Measurements from ENCODE around the gene BAG5. TPM values are rescaled to one million over a fixed set of nuclear protein-coding genes. Genes with fewer than 3 reads are reported as not detected.

The BAG5 gene
- total and polyA plus RNA-seq, 4 donors: 9.2 to 30.8 (median 22.6) TPM

DNA sequence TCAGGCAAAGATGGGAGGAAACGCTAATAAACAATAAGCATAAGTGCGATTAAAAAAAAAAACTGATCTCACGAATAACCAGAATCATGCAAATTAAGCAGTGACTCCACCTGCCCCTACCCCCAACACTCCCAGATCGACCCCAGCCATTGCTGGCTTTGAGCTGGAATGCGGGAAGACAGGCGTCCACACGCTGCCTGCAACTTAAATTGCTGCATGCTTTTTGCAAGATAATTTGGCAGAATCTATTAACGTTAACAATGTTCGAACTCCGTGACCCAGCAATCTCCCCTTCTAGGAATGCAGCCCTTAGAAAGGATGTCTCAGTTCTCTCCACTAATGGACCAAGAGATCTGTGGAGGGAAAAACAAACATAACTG, 38.9 kb downstream of the BAG5 start:
- H3K27ac ChIP-seq (ENCODE audit: low read depth in 1 of 2, low read length in 2 of 2): no peak overlapping the region
- WGBS, 2 donors: 77% methylated on average over 10 of the region's 10 CpGs
- intact Hi-C loops (cut with DNase I): no loop called here
- no peaks in the 10 kb centered on the region for H3K4me1 ChIP-seq (ENCODE audit: control insufficient read depth in 1 of 2, insufficient read depth in 2 of 2, low read length in 2 of 2)
- no peaks in the 10 kb centered on the region for H3K9me3 ChIP-seq (ENCODE audit: control insufficient read depth, low read length)
- no peak for ATAC-seq (ENCODE audit: low FRiP score)
- DNase-seq: no peak
- H3K36me3 ChIP-seq (ENCODE audit: control insufficient read depth in 1 of 2, insufficient read depth in 2 of 2, low read length in 1 of 2): no peaks in the 10 kb centered on the region
- no peaks in the 10 kb centered on the region for H3K27me3 ChIP-seq (ENCODE audit: control insufficient read depth in 1 of 2, insufficient read depth in 2 of 2, low read length in 1 of 2)
- no peak overlapping the region for H3K4me3 ChIP-seq (ENCODE audit: low read length in 2 of 2)

DNA sequence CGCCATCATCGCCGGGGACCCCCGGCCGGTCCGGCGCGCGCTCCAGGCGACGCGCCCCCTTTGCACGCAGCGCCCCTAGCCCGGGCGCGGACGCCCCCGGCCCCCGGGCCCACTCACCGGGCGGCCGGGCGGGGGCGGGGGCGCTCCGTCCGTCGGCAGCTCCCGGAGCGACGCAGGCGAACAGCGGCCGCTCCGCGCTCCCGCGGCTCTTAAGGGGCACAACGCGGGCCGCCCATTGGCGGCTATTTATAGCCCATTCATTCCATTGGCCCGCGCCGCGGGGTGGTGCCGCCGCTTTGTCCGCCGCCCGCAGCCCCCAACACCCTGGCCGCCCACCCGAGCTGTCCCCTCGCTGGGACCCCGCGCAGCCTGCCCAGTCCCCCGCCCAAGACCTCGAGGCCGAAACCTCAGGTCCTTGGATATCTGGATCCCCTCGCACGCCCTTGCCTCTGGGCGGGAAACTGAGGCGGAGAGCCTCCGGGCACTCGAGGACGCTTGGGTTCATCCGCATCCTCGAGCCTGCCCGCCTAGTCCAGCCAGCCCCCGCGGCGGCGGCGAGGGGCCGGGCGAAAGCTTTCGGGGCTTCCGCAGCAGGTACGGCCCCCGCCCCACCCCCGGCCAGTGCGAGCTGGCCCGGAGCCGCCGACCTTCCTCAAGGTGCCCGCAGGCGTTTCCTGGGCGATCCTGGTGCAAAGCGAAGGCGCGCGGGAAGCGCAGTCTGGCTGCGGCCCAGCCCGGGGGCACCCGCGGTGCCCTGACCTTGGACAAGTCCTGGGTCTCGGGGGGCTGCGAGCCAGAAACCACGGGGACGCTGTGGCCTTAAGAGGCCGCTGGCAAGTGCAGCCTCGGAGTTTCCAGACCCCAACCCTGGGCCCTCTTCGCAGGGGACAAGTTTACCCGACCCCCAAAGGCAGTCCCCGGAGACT, 39.5 kb downstream of the BAG5 start, which contains the start of gene CKB:
Gene CKB (minus strand): TSS at position 182 of the 926 bp plus-strand sequence. CDS start 337 bp downstream, outside the sequence.
- Histone ChIP-seq H3K36me3 (ENCODE audit: control insufficient read depth in 1 of 2, insufficient read depth in 2 of 2, low read length in 1 of 2) (no peaks in the 10 kb centered on the region), H3K27ac (ENCODE audit: low read depth in 1 of 2, low read length in 2 of 2) (peak within 1 kb of the TSS in 1 of 2 donors; percentile 43), H3K9me3 (ENCODE audit: control insufficient read depth, low read length) (no peaks in the 10 kb centered on the region), H3K27me3 (ENCODE audit: control insufficient read depth in 1 of 2, insufficient read depth in 2 of 2, low read length in 1 of 2) (no peaks in the 10 kb centered on the region), H3K4me1 (ENCODE audit: control insufficient read depth in 1 of 2, insufficient read depth in 2 of 2, low read length in 2 of 2) (no peaks in the 10 kb centered on the region), H3K4me3 (ENCODE audit: low read length in 2 of 2) (peak within 1 kb of the TSS; percentile 2 to 12)
- intact Hi-C loops (cut with DNase I): no loop called here
- ATAC-seq (ENCODE audit: low FRiP score): no peak
- DNase-seq: peak; percentile 58 to 92
- 11 to 16% methylated on average over 62 to 107 of the region's 107 CpGs for WGBS, 2 donors

DNA sequence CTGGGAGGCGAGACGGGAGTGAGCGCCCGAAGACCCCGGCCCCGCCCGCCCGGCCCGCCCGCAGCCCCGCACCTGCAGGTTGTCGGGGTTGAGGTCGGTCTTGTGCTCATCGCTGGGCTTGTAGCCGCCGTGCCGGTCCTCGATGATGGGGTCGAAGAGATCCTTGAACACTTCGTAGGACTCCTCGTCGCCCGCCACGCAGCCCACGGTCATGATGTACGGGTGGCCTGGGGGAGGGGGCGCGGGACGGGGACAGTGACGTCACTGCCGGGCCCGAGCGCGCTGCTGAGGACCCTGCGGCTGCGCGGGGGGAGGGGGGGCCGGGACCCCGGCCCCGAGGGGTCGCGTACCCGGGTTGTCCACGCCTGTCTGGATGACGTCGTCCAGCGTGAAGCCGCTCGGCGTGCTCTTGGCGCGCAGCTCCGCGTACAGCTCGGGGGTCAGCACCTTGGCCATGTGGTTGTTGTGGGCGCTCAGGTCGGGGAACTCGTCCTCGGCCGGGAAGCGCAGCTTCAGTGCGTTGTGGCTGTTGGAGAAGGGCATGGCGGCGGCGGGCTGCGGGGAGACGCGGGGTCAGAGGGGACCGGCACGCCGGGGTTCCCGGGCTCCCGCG, 40.4 kb downstream of the BAG5 start:
- intact Hi-C loops (cut with DNase I): no loop called here

DNA sequence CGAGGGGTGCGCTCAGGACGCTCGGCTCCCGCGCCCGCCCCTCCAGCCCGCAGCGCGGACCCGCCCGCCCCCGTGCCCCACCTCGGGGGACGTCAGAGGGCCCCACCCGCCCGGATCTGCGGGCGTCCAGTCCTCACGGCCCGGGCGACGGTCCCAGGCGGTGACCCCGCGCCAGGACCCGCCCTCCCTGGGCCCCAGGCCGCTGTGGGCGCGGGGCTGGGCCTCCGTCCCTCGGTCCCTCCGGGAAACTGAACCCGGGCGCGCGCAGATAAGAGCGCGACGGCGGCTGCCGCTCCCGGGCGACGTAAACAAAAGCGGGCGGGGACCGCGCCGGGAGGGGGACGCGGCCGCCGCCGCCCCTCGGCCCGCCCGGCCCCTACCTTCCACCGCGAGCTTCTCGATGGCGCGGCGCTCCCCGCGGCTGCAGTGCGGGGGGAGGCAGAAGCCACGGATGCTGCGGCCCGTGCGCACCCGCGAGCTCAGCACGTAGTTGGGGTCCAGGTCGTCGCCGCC, 41.0 kb downstream of the BAG5 start:
- WGBS, 2 donors: 1 to 2% methylated on average over 42 to 77 of the region's 77 CpGs
- H3K4me1 ChIP-seq (ENCODE audit: control insufficient read depth in 1 of 2, insufficient read depth in 2 of 2, low read length in 2 of 2): no peaks in the 10 kb centered on the region
- H3K4me3 ChIP-seq (ENCODE audit: low read length in 2 of 2): peak overlapping the region; percentile 2 to 12
- H3K27ac ChIP-seq (ENCODE audit: low read depth in 1 of 2, low read length in 2 of 2): peak overlapping the region in 1 of 2 donors; percentile 43
- no peaks in the 10 kb centered on the region for H3K9me3 ChIP-seq (ENCODE audit: control insufficient read depth, low read length)
- intact Hi-C loops (cut with DNase I): no loop called here
- H3K36me3 ChIP-seq (ENCODE audit: control insufficient read depth in 1 of 2, insufficient read depth in 2 of 2, low read length in 1 of 2): no peaks in the 10 kb centered on the region
- H3K27me3 ChIP-seq (ENCODE audit: control insufficient read depth in 1 of 2, insufficient read depth in 2 of 2, low read length in 1 of 2): no peaks in the 10 kb centered on the region
- DNase-seq (peak in 1 of 2 donors; percentile 50), ATAC-seq (ENCODE audit: low FRiP score) (peak; percentile 73)

More for the DNA sequence above, 40.4 kb downstream of the BAG5 start:
- Histone ChIP-seq H3K4me3 (ENCODE audit: low read length in 2 of 2) (peak overlapping the region; percentile 2 to 12), H3K4me1 (ENCODE audit: control insufficient read depth in 1 of 2, insufficient read depth in 2 of 2, low read length in 2 of 2) (no peaks in the 10 kb centered on the region), H3K9me3 (ENCODE audit: control insufficient read depth, low read length) (no peaks in the 10 kb centered on the region), H3K36me3 (ENCODE audit: control insufficient read depth in 1 of 2, insufficient read depth in 2 of 2, low read length in 1 of 2) (no peaks in the 10 kb centered on the region), H3K27ac (ENCODE audit: low read depth in 1 of 2, low read length in 2 of 2) (peak overlapping the region in 1 of 2 donors; percentile 43), H3K27me3 (ENCODE audit: control insufficient read depth in 1 of 2, insufficient read depth in 2 of 2, low read length in 1 of 2) (no peaks in the 10 kb centered on the region)
- ATAC-seq (ENCODE audit: low FRiP score): no peak
- 0 to 1% methylated on average over 50 to 74 of the region's 74 CpGs for WGBS, 2 donors
- peak; percentile 62 to 85 for DNase-seq

DNA sequence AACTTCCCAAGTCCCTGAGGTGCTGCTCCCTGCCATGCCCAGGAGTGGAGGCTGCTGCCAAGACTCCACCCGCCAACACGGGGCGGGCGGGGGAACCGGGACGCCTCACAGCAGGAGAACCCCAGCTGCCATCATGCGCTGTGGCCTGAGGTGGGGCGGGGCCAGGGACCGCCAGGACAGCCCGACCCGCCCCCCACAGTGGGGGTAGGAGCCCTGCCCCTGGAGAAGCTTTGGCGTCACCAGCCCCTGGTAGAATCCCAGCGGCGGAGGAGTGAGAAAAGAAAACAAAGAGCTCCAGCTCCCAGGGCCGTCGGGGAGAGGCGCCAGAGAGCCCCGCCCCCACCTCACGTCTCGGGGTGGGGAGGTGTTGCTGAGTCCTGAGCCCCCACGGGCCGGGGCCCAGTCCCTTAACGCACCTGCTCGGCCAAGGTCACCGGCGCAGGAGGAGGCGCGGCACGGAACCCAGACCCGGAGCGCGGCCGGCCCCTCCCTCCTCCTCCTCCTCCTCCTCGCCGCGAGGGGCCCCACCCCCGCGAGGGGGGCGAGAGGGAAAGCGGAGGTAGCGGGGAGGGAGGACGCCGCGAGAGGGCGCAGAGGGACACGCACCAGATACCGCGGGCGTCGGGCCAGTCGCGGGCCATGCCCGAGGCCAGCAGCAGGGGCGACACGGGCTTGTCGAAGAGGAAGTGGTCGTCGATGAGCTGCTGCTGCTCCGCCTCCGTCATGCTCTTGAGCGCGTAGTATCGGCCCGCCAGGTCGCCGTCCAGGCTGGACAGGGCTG, 41.6 kb downstream of the BAG5 start:
- DNase-seq: peak; percentile 82 to 93
- intact Hi-C loops (cut with DNase I): no loop called here
- Histone ChIP-seq H3K4me1 (ENCODE audit: control insufficient read depth in 1 of 2, insufficient read depth in 2 of 2, low read length in 2 of 2) (no peaks in the 10 kb centered on the region), H3K36me3 (ENCODE audit: control insufficient read depth in 1 of 2, insufficient read depth in 2 of 2, low read length in 1 of 2) (no peaks in the 10 kb centered on the region), H3K27me3 (ENCODE audit: control insufficient read depth in 1 of 2, insufficient read depth in 2 of 2, low read length in 1 of 2) (no peaks in the 10 kb centered on the region), H3K4me3 (ENCODE audit: low read length in 2 of 2) (peak overlapping the region; percentile 9 to 12), H3K27ac (ENCODE audit: low read depth in 1 of 2, low read length in 2 of 2) (no peak overlapping the region), H3K9me3 (ENCODE audit: control insufficient read depth, low read length) (no peaks in the 10 kb centered on the region)
- ATAC-seq (ENCODE audit: low FRiP score): peak; percentile 70
- 1% methylated on average over 50 to 66 of the region's 66 CpGs for WGBS, 2 donors

DNA sequence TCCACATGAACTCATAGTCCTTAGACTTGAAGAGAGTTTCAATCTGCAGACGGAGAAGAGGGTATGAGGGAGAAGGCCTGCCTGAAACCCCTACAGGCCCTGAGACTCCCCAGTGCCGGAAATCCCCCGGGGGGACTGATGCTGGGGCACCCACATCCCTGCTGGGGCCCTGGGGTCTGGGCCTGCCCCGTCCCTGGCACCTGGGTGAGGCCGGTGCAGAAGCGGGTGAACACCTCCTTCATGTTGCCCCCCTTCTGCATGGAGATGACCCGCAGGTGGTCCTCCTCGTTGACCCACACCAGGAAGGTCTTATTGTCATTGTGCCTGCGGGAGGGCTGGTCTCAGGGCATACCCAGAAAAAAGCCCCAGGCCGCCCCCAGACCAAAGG, 42.2 kb downstream of the BAG5 start:
- no peaks in the 10 kb centered on the region for H3K4me1 ChIP-seq (ENCODE audit: control insufficient read depth in 1 of 2, insufficient read depth in 2 of 2, low read length in 2 of 2)
- no peak overlapping the region for H3K4me3 ChIP-seq (ENCODE audit: low read length in 2 of 2)

DNA sequence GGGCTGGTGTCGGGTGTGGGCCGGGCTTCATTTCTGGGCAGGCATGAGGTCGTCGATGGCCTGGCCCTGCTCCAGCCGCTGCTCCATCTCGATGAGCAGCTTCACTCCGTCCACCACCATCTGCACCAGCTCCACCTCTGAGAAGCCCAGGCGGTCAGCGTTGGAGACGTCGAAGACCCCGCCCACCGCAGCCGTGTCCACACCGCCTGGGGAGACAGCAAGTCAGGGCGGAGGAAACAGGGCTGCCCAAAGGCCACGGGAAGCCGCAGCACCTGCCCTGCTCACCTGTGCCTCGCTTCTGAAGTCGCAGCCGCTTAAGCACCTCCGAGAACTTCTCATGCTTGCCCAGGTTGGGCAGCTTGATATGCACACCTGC, 42.6 kb downstream of the BAG5 start:
- Histone ChIP-seq H3K4me1 (ENCODE audit: control insufficient read depth in 1 of 2, insufficient read depth in 2 of 2, low read length in 2 of 2) (no peaks in the 10 kb centered on the region), H3K27ac (ENCODE audit: low read depth in 1 of 2, low read length in 2 of 2) (no peak overlapping the region), H3K27me3 (ENCODE audit: control insufficient read depth in 1 of 2, insufficient read depth in 2 of 2, low read length in 1 of 2) (no peaks in the 10 kb centered on the region), H3K4me3 (ENCODE audit: low read length in 2 of 2) (no peak overlapping the region), H3K9me3 (ENCODE audit: control insufficient read depth, low read length) (no peaks in the 10 kb centered on the region), H3K36me3 (ENCODE audit: control insufficient read depth in 1 of 2, insufficient read depth in 2 of 2, low read length in 1 of 2) (no peaks in the 10 kb centered on the region)
- intact Hi-C loops (cut with DNase I): loop anchor here (2.0 kb wide), 1 partner anchor 27 kb away; no protein-coding TSS in a partner anchor
- ATAC-seq (ENCODE audit: low FRiP score) (no peak), DNase-seq (peak; percentile 60 to 81)
- 65 to 66% methylated on average over 22 of the region's 22 CpGs for WGBS, 2 donors

More for the DNA sequence above, 42.2 kb downstream of the BAG5 start:
- WGBS, 2 donors: 66 to 68% methylated on average over 10 of the region's 10 CpGs
- Histone ChIP-seq H3K9me3 (ENCODE audit: control insufficient read depth, low read length) (no peaks in the 10 kb centered on the region), H3K27me3 (ENCODE audit: control insufficient read depth in 1 of 2, insufficient read depth in 2 of 2, low read length in 1 of 2) (no peaks in the 10 kb centered on the region), H3K36me3 (ENCODE audit: control insufficient read depth in 1 of 2, insufficient read depth in 2 of 2, low read length in 1 of 2) (no peaks in the 10 kb centered on the region), H3K27ac (ENCODE audit: low read depth in 1 of 2, low read length in 2 of 2) (no peak overlapping the region)
- ATAC-seq (ENCODE audit: low FRiP score): no peak
- intact Hi-C loops (cut with DNase I): no loop called here
- peak in 1 of 2 donors; percentile 73 for DNase-seq

Measured in aorta (tissue), 5 donors.